GM13976 (cell line): ENCODE measurements around the gene CCDC197.

Experiments
- DNase-seq: peaks from one replicate; pipeline ENCODE4 v3.0.0; 2012; ENCODE audit warnings: low spot score
- in situ Hi-C: fragments of 300-500 bp; cut with MboI; formaldehyde crosslinking; loops from one replicate; pipeline ENCODE4 v1.12.0; 2022; ENCODE audit warnings: low sequenced_read_pairs, mixed read lengths, inconsistent platforms; ENCODE audit not compliant: unreplicated experiment
- TF ChIP-seq, protein P1 (sequence below): IDR thresholded peaks from 2 replicates; pipeline ENCODE4 v1.5.1; 2012; ENCODE audit warnings: borderline replicate concordance, mild to moderate bottlenecking; ENCODE audit not compliant: insufficient read depth; ENCODE audit errors: extremely low read depth, missing control alignments, control extremely low read depth

CCDC197 gene

GRCh38 chr14:94003397-94003796, 6.3 kb downstream of the CCDC197 start:
- in situ Hi-C loops = no loop called here
- DNase-seq = no peak
- TF ChIP-seq, protein P1, sequence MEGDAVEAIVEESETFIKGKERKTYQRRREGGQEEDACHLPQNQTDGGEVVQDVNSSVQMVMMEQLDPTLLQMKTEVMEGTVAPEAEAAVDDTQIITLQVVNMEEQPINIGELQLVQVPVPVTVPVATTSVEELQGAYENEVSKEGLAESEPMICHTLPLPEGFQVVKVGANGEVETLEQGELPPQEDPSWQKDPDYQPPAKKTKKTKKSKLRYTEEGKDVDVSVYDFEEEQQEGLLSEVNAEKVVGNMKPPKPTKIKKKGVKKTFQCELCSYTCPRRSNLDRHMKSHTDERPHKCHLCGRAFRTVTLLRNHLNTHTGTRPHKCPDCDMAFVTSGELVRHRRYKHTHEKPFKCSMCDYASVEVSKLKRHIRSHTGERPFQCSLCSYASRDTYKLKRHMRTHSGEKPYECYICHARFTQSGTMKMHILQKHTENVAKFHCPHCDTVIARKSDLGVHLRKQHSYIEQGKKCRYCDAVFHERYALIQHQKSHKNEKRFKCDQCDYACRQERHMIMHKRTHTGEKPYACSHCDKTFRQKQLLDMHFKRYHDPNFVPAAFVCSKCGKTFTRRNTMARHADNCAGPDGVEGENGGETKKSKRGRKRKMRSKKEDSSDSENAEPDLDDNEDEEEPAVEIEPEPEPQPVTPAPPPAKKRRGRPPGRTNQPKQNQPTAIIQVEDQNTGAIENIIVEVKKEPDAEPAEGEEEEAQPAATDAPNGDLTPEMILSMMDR = no peak

DNA sequence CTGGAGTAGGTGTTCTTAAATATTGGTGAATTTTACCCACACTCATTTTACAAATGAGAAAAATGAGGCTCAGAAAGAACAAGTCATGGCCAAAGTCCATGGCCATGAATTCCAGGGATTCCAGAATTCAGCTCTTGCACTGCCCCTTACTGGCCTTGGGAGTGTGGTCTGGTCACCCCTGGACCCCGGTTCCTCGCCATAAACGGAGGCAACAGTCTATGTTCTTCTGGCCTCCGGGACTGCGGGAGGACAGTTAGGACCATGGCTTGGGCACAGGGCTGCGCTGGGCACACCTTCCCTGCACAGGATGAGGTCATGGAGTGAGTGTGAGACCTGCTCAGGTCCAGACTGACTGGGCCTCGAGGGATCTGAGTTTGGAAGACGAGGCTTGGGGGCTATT, 6.9 kb downstream of the CCDC197 start:
- in situ Hi-C loops = no loop called here
- DNase-seq = no peak
- TF ChIP-seq, protein P1 = no peak

DNA sequence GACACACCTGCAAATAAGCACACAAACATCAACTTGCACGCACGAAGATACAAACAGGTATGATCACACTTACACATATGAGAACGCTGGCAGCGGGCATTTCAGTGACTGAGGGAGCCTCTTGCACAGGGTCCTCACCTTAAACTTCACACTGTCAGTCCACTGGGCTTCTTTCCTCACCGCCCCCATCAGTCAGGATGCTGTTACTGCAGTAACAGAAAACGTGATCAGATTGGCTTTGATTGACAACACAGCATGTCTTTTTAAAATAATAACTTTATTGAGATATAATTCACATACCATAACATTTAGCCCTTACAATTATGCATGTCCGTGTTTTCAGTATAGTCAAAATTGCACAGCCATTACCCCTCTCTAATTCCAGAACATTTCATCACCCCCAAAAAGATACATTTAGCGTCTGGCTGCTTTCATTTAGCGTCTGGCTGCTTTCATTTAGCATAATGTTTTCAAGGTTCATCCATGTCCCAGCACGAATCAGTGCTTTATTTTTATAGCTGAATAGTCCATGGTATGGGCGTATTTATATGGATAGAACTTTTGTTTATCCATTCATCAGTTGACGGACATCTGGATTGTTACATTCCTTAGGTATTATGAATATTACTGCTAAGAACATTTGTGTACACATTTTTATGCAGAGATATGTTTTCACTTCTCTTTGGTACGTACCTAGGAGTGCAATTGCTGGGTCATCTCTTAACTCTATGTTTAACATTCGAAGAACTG, 8.4 kb downstream of the CCDC197 start:
- TF ChIP-seq, protein P1 = no peak
- in situ Hi-C loops = loop anchor here (5.0 kb wide), 1 partner anchor 63 kb away; no protein-coding TSS in a partner anchor
- peak; percentile 59 for DNase-seq

DNA sequence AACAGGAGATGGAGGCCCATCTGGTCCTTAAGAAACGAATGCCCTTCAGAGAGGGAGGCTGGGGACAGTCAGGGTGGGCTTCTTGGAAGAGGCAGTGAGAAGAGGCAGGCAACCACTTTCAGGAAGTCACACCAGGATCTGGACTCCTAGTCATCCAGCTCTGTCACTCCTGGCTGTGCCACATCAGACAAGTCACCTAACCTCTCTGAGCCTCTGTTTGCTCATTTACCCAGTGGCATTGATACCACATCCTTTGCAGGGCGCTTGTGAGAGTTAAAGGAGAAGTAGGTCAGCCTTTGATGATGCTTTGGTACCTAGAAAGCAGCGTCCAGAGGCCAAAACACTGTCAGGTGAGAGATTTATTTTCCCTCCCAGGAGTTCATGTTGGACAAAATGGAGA, 11.1 kb downstream of the CCDC197 start:
- TF ChIP-seq, protein P1 = no peak
- in situ Hi-C loops = loop anchor here (5.0 kb wide), 1 partner anchor 66 kb away; no protein-coding TSS in a partner anchor

GRCh38 chr14:94009767-94010166, 12.7 kb downstream of the CCDC197 start:
- TF ChIP-seq, protein P1 = no peak
- peak; percentile 73 for DNase-seq
- in situ Hi-C loops = loop anchor here (5.0 kb wide), 1 partner anchor 67 kb away; no protein-coding TSS in a partner anchor

More for the DNA sequence above, 11.1 kb downstream of the CCDC197 start:
- no peak for DNase-seq

DNA sequence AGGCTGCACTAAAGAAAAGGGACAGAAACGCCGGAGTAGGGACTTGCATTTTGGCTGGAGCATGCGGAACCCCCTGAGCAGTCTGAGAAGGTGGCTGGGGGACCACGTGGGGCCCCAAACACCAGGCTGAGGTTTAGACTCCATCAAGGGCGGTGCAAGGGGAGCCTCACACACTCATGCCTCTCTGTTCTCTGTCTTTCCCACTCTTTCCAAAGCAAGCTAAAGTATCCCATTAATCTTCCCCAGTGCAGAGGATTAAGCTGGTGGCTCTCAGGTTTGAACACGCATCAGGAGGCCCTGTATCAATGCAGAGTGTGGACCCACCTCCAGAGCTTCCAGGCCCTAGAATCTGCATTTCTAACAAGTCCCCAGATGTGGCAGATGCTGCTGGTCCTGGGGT, 13.5 kb downstream of the CCDC197 start:
- TF ChIP-seq, protein P1 = no peak
- in situ Hi-C loops = no loop called here
- DNase-seq = no peak
